B cell (primary cell): ENCODE results near the gene ALG8. TPM values are rescaled to one million over a fixed set of nuclear protein-coding genes. Genes with fewer than 3 reads are reported as not detected.

Experiments used
- ATAC-seq: fragments of 200-7000 bp; cut with Tn5 transposase; one replicate; pipeline ENCODE4 v1.10.0; 2021; ENCODE audit warnings: low read depth, mild to moderate bottlenecking, moderate number of reproducible peaks, moderate library complexity
- CTCF ChIA-PET: fragments of 350-600 bp; sonication (Branson Sonifier 250); formaldehyde crosslinking; loops from one replicate; lab custom pipeline; 2021; ENCODE audit warnings: antibody characterized with exemption, inconsistent platforms; lab: Charles Lee
- POLR2A ChIA-PET: fragments of 350-600 bp; sonication (Branson Sonifier 250); formaldehyde crosslinking; loops from one replicate; lab custom pipeline; 2021; ENCODE audit warnings: antibody characterized with exemption; lab: Charles Lee
- DNase-seq: peaks from one replicate; pipeline ENCODE4 v3.0.0; 2013
- H2AFZ ChIP-seq: 2 replicates; pipeline ENCODE4 v1.6.1; 2012; ENCODE audit warnings: mild to moderate bottlenecking, low read depth, low read length; ENCODE audit not compliant: insufficient read depth, poor library complexity, severe bottlenecking
- H3K27ac ChIP-seq, 2 donors: 1 replicate in 1 of 2; 2 replicates in 1 of 2; pipeline ENCODE4 v1.5.1; 2012 to 2013; ENCODE audit warnings: low read length in 2 of 2, mild to moderate bottlenecking in 2 of 2, moderate library complexity in 1 of 2
- H3K27me3 ChIP-seq, 4 experiments: fragments of 200-600 bp in 1 of 4; sonication (generic) in 1 of 4; replicated peaks in 1 of 4; 1 replicate in 2 of 4; 2 replicates in 2 of 4; pipeline versions ENCODE4 v1.6.1 to v1.7.0; 2013 to 2016; ENCODE audit warnings: low read length in 3 of 4, mild to moderate bottlenecking in 2 of 4, mixed read lengths in 1 of 4, moderate library complexity in 1 of 4; ENCODE audit not compliant: insufficient read depth in 4 of 4, control insufficient read depth in 3 of 4; ENCODE audit errors: control extremely low read depth in 1 of 4
- H3K36me3 ChIP-seq, 2 experiments: replicated peaks in 1 of 2; 1 replicate in 1 of 2; 2 replicates in 1 of 2; pipeline versions ENCODE4 v1.6.1 to v1.7.1; 2013; ENCODE audit warnings: low read length in 1 of 2; ENCODE audit not compliant: insufficient read depth in 2 of 2, control insufficient read depth in 1 of 2; ENCODE audit errors: control extremely low read depth in 1 of 2, extremely low read depth in 1 of 2
- H3K4me1 ChIP-seq, 2 donors: fragments of 200-600 bp in 1 of 2; sonication (generic) in 1 of 2; 1 replicate in 1 of 2; 2 replicates in 1 of 2; pipeline versions ENCODE4 v1.5.1 to v1.6.1; 2013 to 2017; ENCODE audit warnings: low read length in 2 of 2; ENCODE audit not compliant: control insufficient read depth in 2 of 2, insufficient read depth in 2 of 2
- H3K4me2 ChIP-seq: replicated peaks from 2 replicates; pipeline ENCODE3; 2012; ENCODE audit warnings: mild to moderate bottlenecking, low read depth, low read length; ENCODE audit not compliant: poor library complexity, severe bottlenecking
- H3K4me3 ChIP-seq, 5 experiments: fragments of 200-600 bp in 1 of 5; sonication (generic) in 1 of 5; 1 replicate in 3 of 5; 2 replicates in 2 of 5; pipeline versions ENCODE4 v1.5.1 to v1.7.0; 2011 to 2016; ENCODE audit warnings: low read length in 4 of 5, mild to moderate bottlenecking in 4 of 5, low read depth in 2 of 5, control low read depth in 1 of 5, moderate library complexity in 1 of 5; ENCODE audit not compliant: insufficient read depth in 1 of 5; ENCODE audit errors: control extremely low read depth in 1 of 5, extremely low read depth in 1 of 5
- H3K79me2 ChIP-seq: fragments of 200-600 bp; sonication (generic); one replicate; pipeline ENCODE4 v1.6.0; 2016; ENCODE audit warnings: low read length; ENCODE audit not compliant: control insufficient read depth, insufficient read depth
- H3K9ac ChIP-seq: fragments of 200-600 bp; sonication (generic); 2 replicates; pipeline ENCODE4 v1.6.1; 2017; ENCODE audit warnings: mild to moderate bottlenecking, low read length, moderate library complexity
- H3K9me3 ChIP-seq, 3 donors: one replicate each; pipeline versions ENCODE4 v1.6.1 to v1.7.1; 2013; ENCODE audit warnings: low read length in 2 of 3; ENCODE audit not compliant: control insufficient read depth in 2 of 3, insufficient read depth in 1 of 3; ENCODE audit errors: control extremely low read depth in 1 of 3
- H4K20me1 ChIP-seq: 2 replicates; pipeline ENCODE4 v1.6.0; 2012; ENCODE audit warnings: mild to moderate bottlenecking, low read length; ENCODE audit not compliant: insufficient read depth, control insufficient read depth, poor library complexity, severe bottlenecking
- H3K27ac Mint-ChIP-seq: one replicate; pipeline ENCODE4 v1.8.0; 2021; ENCODE audit warnings: mixed read lengths
- H3K27me3 Mint-ChIP-seq: one replicate; pipeline ENCODE4 v1.8.0; 2021; ENCODE audit warnings: mixed read lengths
- H3K4me1 Mint-ChIP-seq: one replicate; pipeline ENCODE4 v1.8.0; 2021; ENCODE audit warnings: mixed read lengths
- H3K4me3 Mint-ChIP-seq: one replicate; pipeline ENCODE4 v1.8.0; 2021; ENCODE audit warnings: mixed read lengths
- H3K9me3 Mint-ChIP-seq: one replicate; pipeline ENCODE4 v1.8.0; 2022; ENCODE audit warnings: mixed read lengths; ENCODE audit not compliant: insufficient read depth
- CTCF ChIP-seq: fragments of 200-600 bp; IDR thresholded peaks from one replicate; pipeline ENCODE4 v1.8.0; 2022; ENCODE audit warnings: antibody characterized with exemption, mild to moderate bottlenecking
- EZH2 ChIP-seq: IDR thresholded peaks from 2 replicates; pipeline ENCODE4 v1.6.1; 2012; ENCODE audit warnings: borderline replicate concordance, low read depth, mild to moderate bottlenecking, moderate library complexity, low read length; ENCODE audit not compliant: insufficient read depth, poor library complexity, severe bottlenecking
- WGBS: methylation state at CpG from one replicate; pipeline ENCODE4 v1.1.5; 2013; ENCODE audit warnings: missing lambda C conversion rate; ENCODE audit not compliant: insufficient coverage; 5-methylcytosine and 5-hydroxymethylcytosine counted together
- intact Hi-C: fragments of 100-400 bp; cut with micrococcal nuclease; formaldehyde crosslinking; loops from one replicate; pipeline ENCODE4 v1.10.0; 2022
- polyA plus RNA-seq: library from polyadenylated mRNA; depleted of rRNA; stranded (reverse); fragments of >200 nt; gene quantifications from 2 replicates; pipeline ENCODE4 v1.2.3, GENCODE V29; 2012
- total RNA-seq, 2 donors: library from RNA; stranded (reverse); fragments of 120-200 nt in 1 of 2; gene quantifications; 1 replicate in 1 of 2; 2 replicates in 1 of 2; pipeline versions ENCODE4 v1.2.3 to v1.2.4, GENCODE V29; 2013 to 2022

ALG8 gene
- total and polyA plus RNA-seq, 2 donors (not counting 1 experiment from before 2014, with no cell fraction given): 16.7 to 28.5 TPM

GRCh38 chr11:78076733-78077403, 62.6 kb downstream of the ALG8 start:
- DNase-seq (no peak), ATAC-seq (no peak)
- POLR2A ChIA-PET: no interaction called here
- 92% methylated on average over 5 of the region's 6 CpGs for WGBS
- Mint-ChIP-seq H3K27me3 (no peaks in the 10 kb centered on the region), H3K4me3 (peak overlapping the region; percentile 0), H3K9me3 (no peaks in the 10 kb centered on the region), H3K4me1 (peaks cover 54% of the 10 kb centered on the region), H3K27ac (no peak overlapping the region)
- peaks cover 40% of the 10 kb centered on the region for H4K20me1 ChIP-seq
- intact Hi-C loops: loop anchor here (10.0 kb wide), 1 partner anchor 82 kb away; the partner anchor contains the start of gene INTS4
- H3K9me3 ChIP-seq: no peaks in the 10 kb centered on the region
- no peaks in the 10 kb centered on the region for H3K27me3 ChIP-seq
- H3K4me3 ChIP-seq: no peak overlapping the region
- H2AFZ ChIP-seq: no peak overlapping the region
- H3K4me2 ChIP-seq: peak overlapping the region; percentile 20
- no peak for TF ChIP-seq CTCF
- TF ChIP-seq EZH2: no peak
- CTCF ChIA-PET: no interaction called here
- H3K4me1 ChIP-seq: peaks cover 18 to 35% of the 10 kb centered on the region in 2 donors
- H3K27ac ChIP-seq: no peak overlapping the region
- H3K36me3 ChIP-seq: peaks cover under 1 to 13% of the 10 kb centered on the region in 2 experiments
- no peak overlapping the region for H3K9ac ChIP-seq
- peaks cover 64% of the 10 kb centered on the region for H3K79me2 ChIP-seq

GRCh38 chr11:78074756-78075155, 64.7 kb downstream of the ALG8 start:
- Histone ChIP-seq H3K9ac (no peak overlapping the region), H3K27me3 (no peaks in the 10 kb centered on the region), H4K20me1 (peaks cover 40% of the 10 kb centered on the region), H3K27ac (no peak overlapping the region), H3K4me2 (no peak overlapping the region), H2AFZ (no peak overlapping the region), H3K4me3 (no peak overlapping the region), H3K4me1 (peaks cover 18 to 28% of the 10 kb centered on the region in 2 donors), H3K9me3 (no peaks in the 10 kb centered on the region), H3K79me2 (peaks cover 72% of the 10 kb centered on the region), H3K36me3 (peaks cover 6 to 33% of the 10 kb centered on the region in 2 experiments)
- ChIA-PET POLR2A (no interaction called here), CTCF (no interaction called here)
- ATAC-seq (no peak), DNase-seq (no peak)
- H3K4me1 Mint-ChIP-seq: peaks cover 45% of the 10 kb centered on the region
- intact Hi-C loops: loop anchor here (10.0 kb wide), 1 partner anchor 80 kb away; the partner anchor contains the start of gene INTS4
- H3K27ac Mint-ChIP-seq: no peak overlapping the region
- no peaks in the 10 kb centered on the region for H3K9me3 Mint-ChIP-seq
- H3K27me3 Mint-ChIP-seq: no peaks in the 10 kb centered on the region
- no peak for TF ChIP-seq CTCF
- no peak for TF ChIP-seq EZH2
- WGBS: 100% methylated on average over 4 of the region's 6 CpGs
- H3K4me3 Mint-ChIP-seq: no peak overlapping the region
